ENCODE data around the gene CUBN. TPM values are rescaled to one million over a fixed set of nuclear protein-coding genes. Genes with fewer than 3 reads are reported as not detected.

The CUBN gene
- total RNA-seq, 1 donor from 2014 or later, result 2.7 TPM

GRCh38 chr10:16822027-16822426, 307.6 kb downstream of the CUBN start:
- peaks cover 5% of the 10 kb centered on the region for H3K36me3 Mint-ChIP-seq (ENCODE audit: low read depth, unreplicated experiment)
- FAIRE-seq (no peak), DNase-seq (ENCODE audit: low read depth) (no peak)
- H3K27ac Mint-ChIP-seq (ENCODE audit: unreplicated experiment), result no peak overlapping the region
- H3K4me2 ChIP-seq (ENCODE audit: low read length), result no peak overlapping the region
- no peak overlapping the region for H2AFZ ChIP-seq (ENCODE audit: low read depth, low read length)
- no peak for TF ChIP-seq EZH2 (IDR thresholded peaks at IDR 0.05; ENCODE audit: insufficient read depth, low read length)
- no peak for TF ChIP-seq CTCF (IDR thresholded peaks at IDR 0.05; ENCODE audit: insufficient read depth, low read depth, low read length)
- H3K9ac ChIP-seq (ENCODE audit: low read length), result no peak overlapping the region
- H3K9me3 ChIP-seq (ENCODE audit: insufficient read depth, low read depth, low read length), result peaks cover 15% of the 10 kb centered on the region
- no peaks in the 10 kb centered on the region for H3K4me1 ChIP-seq (ENCODE audit: insufficient read depth, low read length)
- no peak overlapping the region for H3K27ac ChIP-seq (ENCODE audit: low read depth, low read length)
- H3K36me3 ChIP-seq (ENCODE audit: insufficient read depth, low read length), result no peaks in the 10 kb centered on the region
- no peaks in the 10 kb centered on the region for H4K20me1 ChIP-seq (ENCODE audit: insufficient read depth, low read length)
- peaks cover 20% of the 10 kb centered on the region for H3K9me3 Mint-ChIP-seq (ENCODE audit: unreplicated experiment)
- H3K79me2 ChIP-seq (ENCODE audit: insufficient read depth, low read length), result peaks cover under 1% of the 10 kb centered on the region
- H3K4me3 ChIP-seq (ENCODE audit: insufficient read depth, low read depth, low read length), result no peak overlapping the region
- H3K27me3 ChIP-seq (ENCODE audit: insufficient read depth, low read length), result no peaks in the 10 kb centered on the region
- H3K27me3 Mint-ChIP-seq (ENCODE audit: low read depth, unreplicated experiment), result peaks cover 2% of the 10 kb centered on the region
- H3K4me1 Mint-ChIP-seq (ENCODE audit: low read depth, unreplicated experiment), result peaks cover 3% of the 10 kb centered on the region
- no peak overlapping the region for H3K4me3 Mint-ChIP-seq (ENCODE audit: unreplicated experiment)

- Mint-ChIP-seq H3K4me3 (ENCODE audit: unreplicated experiment) (no peak overlapping the region), H3K27ac (ENCODE audit: unreplicated experiment) (no peak overlapping the region)
These were observed 309.2 kb downstream of the CUBN start for GRCh38 chr10:16820421-16820820.

More at GRCh38 chr10:16820421-16820820, 309.2 kb downstream of the CUBN start:
- TF ChIP-seq CTCF (IDR thresholded peaks at IDR 0.05; ENCODE audit: insufficient read depth, low read depth, low read length), result no peak
- TF ChIP-seq EZH2 (IDR thresholded peaks at IDR 0.05; ENCODE audit: insufficient read depth, low read length), result no peak
- Histone ChIP-seq H3K36me3 (ENCODE audit: insufficient read depth, low read length) (peaks cover 3% of the 10 kb centered on the region), H3K4me2 (ENCODE audit: low read length) (no peak overlapping the region), H4K20me1 (ENCODE audit: insufficient read depth, low read length) (peaks cover 10% of the 10 kb centered on the region), H3K79me2 (ENCODE audit: insufficient read depth, low read length) (peaks cover 17% of the 10 kb centered on the region), H3K9ac (ENCODE audit: low read length) (no peak overlapping the region), H3K4me1 (ENCODE audit: insufficient read depth, low read length) (peaks cover 9% of the 10 kb centered on the region), H3K27ac (ENCODE audit: low read depth, low read length) (no peak overlapping the region), H3K27me3 (ENCODE audit: insufficient read depth, low read length) (no peaks in the 10 kb centered on the region), H3K9me3 (ENCODE audit: insufficient read depth, low read depth, low read length) (peaks cover 15% of the 10 kb centered on the region), H2AFZ (ENCODE audit: low read depth, low read length) (no peak overlapping the region), H3K4me3 (ENCODE audit: insufficient read depth, low read depth, low read length) (no peak overlapping the region)
- Mint-ChIP-seq H3K9me3 (ENCODE audit: unreplicated experiment) (peaks cover 20% of the 10 kb centered on the region), H3K4me1 (ENCODE audit: low read depth, unreplicated experiment) (peaks cover 8% of the 10 kb centered on the region), H3K36me3 (ENCODE audit: low read depth, unreplicated experiment) (peaks cover 5% of the 10 kb centered on the region), H3K27me3 (ENCODE audit: low read depth, unreplicated experiment) (no peaks in the 10 kb centered on the region)
- FAIRE-seq (no peak), DNase-seq (ENCODE audit: low read depth) (no peak)

Measured in astrocyte (in vitro differentiated cells and primary cell).